Measurements from ENCODE around the gene CCDC40.
"Not testable (repeated sequence)": the region's sequence is repeated elsewhere in the genome, so short reads cannot be mapped to it uniquely, and the experiment has no call there.

The CCDC40 gene

GRCh38 chr17:80082403-80083135, 46.1 kb downstream of the CCDC40 start:
- Histone ChIP-seq H3K4me1 (ENCODE audit: control insufficient read depth, insufficient read depth, low read length) (peaks cover 5% of the 10 kb centered on the region), H3K4me3 (ENCODE audit: low read length) (peak overlapping the region; percentile 52), H3K27me3 (ENCODE audit: control insufficient read depth, insufficient read depth, low read length) (peaks cover 16% of the 10 kb centered on the region), H3K9ac (ENCODE audit: low read depth, low read length) (peak overlapping the region; percentile 34), H3K9me3 (replicated peaks; ENCODE audit: low read length) (no peaks in the 10 kb centered on the region), H3K4me2 (ENCODE audit: low read length) (peak overlapping the region; percentile 81), H3K36me3 (ENCODE audit: insufficient read depth, low read length) (no peaks in the 10 kb centered on the region)

GRCh38 chr17:80083136-80083661, 46.8 kb downstream of the CCDC40 start:
- peaks cover 5% of the 10 kb centered on the region for H3K4me1 ChIP-seq (ENCODE audit: control insufficient read depth, insufficient read depth, low read length)
- H3K4me3 ChIP-seq (ENCODE audit: low read length), result no peak overlapping the region
- no peak overlapping the region for H3K9ac ChIP-seq (ENCODE audit: low read depth, low read length)
- peaks cover 16% of the 10 kb centered on the region for H3K27me3 ChIP-seq (ENCODE audit: control insufficient read depth, insufficient read depth, low read length)
- no peaks in the 10 kb centered on the region for H3K9me3 ChIP-seq (replicated peaks; ENCODE audit: low read length)
- peak overlapping the region; percentile 81 for H3K4me2 ChIP-seq (ENCODE audit: low read length)
- H3K36me3 ChIP-seq (ENCODE audit: insufficient read depth, low read length), result no peaks in the 10 kb centered on the region

GRCh38 chr17:80084773-80085172, 48.3 kb downstream of the CCDC40 start:
- Histone ChIP-seq H3K4me3 (ENCODE audit: low read length) (no peak overlapping the region), H3K9me3 (replicated peaks; ENCODE audit: low read length) (no peaks in the 10 kb centered on the region), H3K4me1 (ENCODE audit: control insufficient read depth, insufficient read depth, low read length) (peaks cover 5% of the 10 kb centered on the region), H3K36me3 (ENCODE audit: insufficient read depth, low read length) (no peaks in the 10 kb centered on the region), H3K9ac (ENCODE audit: low read depth, low read length) (no peak overlapping the region), H3K4me2 (ENCODE audit: low read length) (no peak overlapping the region), H3K27me3 (ENCODE audit: control insufficient read depth, insufficient read depth, low read length) (peaks cover 16% of the 10 kb centered on the region)

- Histone ChIP-seq H3K4me3 (ENCODE audit: low read length) (no peak overlapping the region), H3K9ac (ENCODE audit: low read depth, low read length) (no peak overlapping the region), H3K4me1 (ENCODE audit: control insufficient read depth, insufficient read depth, low read length) (peaks cover 5% of the 10 kb centered on the region), H3K27me3 (ENCODE audit: control insufficient read depth, insufficient read depth, low read length) (peaks cover 16% of the 10 kb centered on the region), H3K36me3 (ENCODE audit: insufficient read depth, low read length) (no peaks in the 10 kb centered on the region), H3K9me3 (replicated peaks; ENCODE audit: low read length) (no peaks in the 10 kb centered on the region), H3K4me2 (ENCODE audit: low read length) (no peak overlapping the region)
These were observed 49.6 kb downstream of the CCDC40 start for GRCh38 chr17:80086081-80086480.

- Histone ChIP-seq H3K4me2 (ENCODE audit: low read length) (no peak overlapping the region), H3K9me3 (replicated peaks; ENCODE audit: low read length) (no peaks in the 10 kb centered on the region), H3K4me1 (ENCODE audit: control insufficient read depth, insufficient read depth, low read length) (peaks cover 5% of the 10 kb centered on the region), H3K9ac (ENCODE audit: low read depth, low read length) (no peak overlapping the region), H3K27me3 (ENCODE audit: control insufficient read depth, insufficient read depth, low read length) (peaks cover 16% of the 10 kb centered on the region), H3K4me3 (ENCODE audit: low read length) (no peak overlapping the region), H3K36me3 (ENCODE audit: insufficient read depth, low read length) (no peaks in the 10 kb centered on the region)
These were observed 50.2 kb downstream of the CCDC40 start for GRCh38 chr17:80086616-80087015.

- Histone ChIP-seq H3K4me1 (ENCODE audit: control insufficient read depth, insufficient read depth, low read length) (peaks cover 2% of the 10 kb centered on the region), H3K27me3 (ENCODE audit: control insufficient read depth, insufficient read depth, low read length) (peaks cover 17% of the 10 kb centered on the region), H3K9me3 (replicated peaks; ENCODE audit: low read length) (no peaks in the 10 kb centered on the region), H3K4me2 (ENCODE audit: low read length) (no peak overlapping the region), H3K36me3 (ENCODE audit: insufficient read depth, low read length) (no peaks in the 10 kb centered on the region), H3K4me3 (ENCODE audit: low read length) (no peak overlapping the region), H3K9ac (ENCODE audit: low read depth, low read length) (no peak overlapping the region)
These were observed 51.2 kb downstream of the CCDC40 start for GRCh38 chr17:80087346-80088265.

- Histone ChIP-seq H3K36me3 (ENCODE audit: insufficient read depth, low read length) (no peaks in the 10 kb centered on the region), H3K27me3 (ENCODE audit: control insufficient read depth, insufficient read depth, low read length) (peaks cover 25% of the 10 kb centered on the region), H3K9me3 (replicated peaks; ENCODE audit: low read length) (no peaks in the 10 kb centered on the region), H3K4me2 (ENCODE audit: low read length) (no peak overlapping the region), H3K9ac (ENCODE audit: low read depth, low read length) (no peak overlapping the region), H3K4me3 (ENCODE audit: low read length) (no peak overlapping the region), H3K4me1 (ENCODE audit: control insufficient read depth, insufficient read depth, low read length) (no peaks in the 10 kb centered on the region)
These were observed 53.3 kb downstream of the CCDC40 start for GRCh38 chr17:80089762-80090161.

GRCh38 chr17:80090164-80090563, 53.7 kb downstream of the CCDC40 start:
- H3K36me3 ChIP-seq (ENCODE audit: insufficient read depth, low read length), result not testable (repeated sequence)

GRCh38 chr17:80091376-80091775, 54.9 kb downstream of the CCDC40 start:
- Histone ChIP-seq H3K27me3 (ENCODE audit: control insufficient read depth, insufficient read depth, low read length) (peaks cover 24% of the 10 kb centered on the region), H3K4me3 (ENCODE audit: low read length) (no peak overlapping the region), H3K9ac (ENCODE audit: low read depth, low read length) (no peak overlapping the region), H3K4me1 (ENCODE audit: control insufficient read depth, insufficient read depth, low read length) (no peaks in the 10 kb centered on the region), H3K36me3 (ENCODE audit: insufficient read depth, low read length) (no peaks in the 10 kb centered on the region), H3K9me3 (replicated peaks; ENCODE audit: low read length) (no peaks in the 10 kb centered on the region), H3K4me2 (ENCODE audit: low read length) (no peak overlapping the region)

More at GRCh38 chr17:80090164-80090563, 53.7 kb downstream of the CCDC40 start:
- not testable (repeated sequence) for H3K4me3 ChIP-seq (ENCODE audit: low read length); H3K4me1 ChIP-seq (ENCODE audit: control insufficient read depth, insufficient read depth, low read length); H3K9me3 ChIP-seq (replicated peaks; ENCODE audit: low read length); H3K4me2 ChIP-seq (ENCODE audit: low read length); H3K9ac ChIP-seq (ENCODE audit: low read depth, low read length)
- peaks cover 26% of the 10 kb centered on the region for H3K27me3 ChIP-seq (ENCODE audit: control insufficient read depth, insufficient read depth, low read length)

- H3K9ac ChIP-seq (ENCODE audit: low read depth, low read length), result no peak overlapping the region
- H3K36me3 ChIP-seq (ENCODE audit: insufficient read depth, low read length), result no peaks in the 10 kb centered on the region
- H3K27me3 ChIP-seq (ENCODE audit: control insufficient read depth, insufficient read depth, low read length), result peaks cover 12% of the 10 kb centered on the region
- no peaks in the 10 kb centered on the region for H3K9me3 ChIP-seq (replicated peaks; ENCODE audit: low read length)
- no peaks in the 10 kb centered on the region for H3K4me1 ChIP-seq (ENCODE audit: control insufficient read depth, insufficient read depth, low read length)
- H3K4me3 ChIP-seq (ENCODE audit: low read length), result no peak overlapping the region
- no peak overlapping the region for H3K4me2 ChIP-seq (ENCODE audit: low read length)
These were observed 56.5 kb downstream of the CCDC40 start for GRCh38 chr17:80092959-80093358.

GRCh38 chr17:80095038-80095843, 58.8 kb downstream of the CCDC40 start:
- peaks cover 12% of the 10 kb centered on the region for H3K27me3 ChIP-seq (ENCODE audit: control insufficient read depth, insufficient read depth, low read length)
- no peaks in the 10 kb centered on the region for H3K4me1 ChIP-seq (ENCODE audit: control insufficient read depth, insufficient read depth, low read length)
- no peak overlapping the region for H3K4me2 ChIP-seq (ENCODE audit: low read length)
- no peaks in the 10 kb centered on the region for H3K36me3 ChIP-seq (ENCODE audit: insufficient read depth, low read length)
- H3K9ac ChIP-seq (ENCODE audit: low read depth, low read length), result no peak overlapping the region
- H3K9me3 ChIP-seq (replicated peaks; ENCODE audit: low read length), result no peaks in the 10 kb centered on the region
- H3K4me3 ChIP-seq (ENCODE audit: low read length), result no peak overlapping the region
